ENCODE measurements around the gene SGMS1. TPM values are rescaled to one million over a fixed set of nuclear protein-coding genes. Genes with fewer than 3 reads are reported as not detected.
"Not testable (repeated sequence)": the region's sequence is repeated elsewhere in the genome, so short reads cannot be mapped to it uniquely, and the experiment has no call there.

Gene SGMS1
- total RNA-seq, 1 experiment from 2014 or later = 19.7 TPM

DNA sequence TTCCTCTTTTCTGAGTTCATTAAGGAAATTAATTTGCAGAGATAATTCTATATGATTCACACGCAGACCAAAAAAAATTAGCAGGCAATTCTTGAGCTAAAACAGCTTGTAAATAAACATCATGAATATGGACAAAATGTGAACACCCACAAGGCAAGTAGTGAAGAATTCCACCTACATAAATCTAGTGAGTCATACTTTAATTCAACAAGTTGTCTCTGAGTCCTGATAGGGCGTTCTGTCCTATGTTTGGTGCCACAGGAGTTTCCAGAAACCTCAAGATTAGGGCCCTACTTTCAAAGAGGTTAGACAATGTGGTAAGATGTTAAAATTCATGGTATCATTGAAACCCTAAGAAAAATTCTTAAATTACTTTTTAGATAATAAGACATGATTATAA, 122.3 kb downstream of the SGMS1 start:
- no peak overlapping the region for H3K4me3 ChIP-seq
- no peak for DNase-seq

DNA sequence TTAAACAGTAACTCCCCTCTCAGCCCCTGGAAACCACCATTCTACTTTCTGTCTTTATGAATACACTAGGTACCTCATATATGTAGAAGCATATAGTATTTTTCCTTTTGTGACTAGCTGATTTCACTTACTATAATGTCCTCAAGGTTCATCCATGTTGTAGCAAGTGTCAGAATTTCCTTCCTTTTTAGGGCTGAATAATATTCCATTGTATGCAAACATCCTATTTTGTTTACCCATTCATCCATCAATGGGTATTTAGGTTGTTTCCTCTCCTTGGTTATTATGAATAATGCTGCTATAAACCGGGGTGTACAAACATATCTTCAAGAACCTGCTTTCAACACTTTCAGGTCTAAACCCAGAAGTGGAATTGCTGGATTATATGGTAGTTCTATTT, 125.3 kb downstream of the SGMS1 start:
- H3K4me3 ChIP-seq = no peak overlapping the region
- DNase-seq = no peak

More for the DNA sequence above, 122.3 kb downstream of the SGMS1 start:
- Histone ChIP-seq H3K27me3 (no peaks in the 10 kb centered on the region), H3K36me3 (no peaks in the 10 kb centered on the region), H3K9me3 (no peaks in the 10 kb centered on the region)

DNA sequence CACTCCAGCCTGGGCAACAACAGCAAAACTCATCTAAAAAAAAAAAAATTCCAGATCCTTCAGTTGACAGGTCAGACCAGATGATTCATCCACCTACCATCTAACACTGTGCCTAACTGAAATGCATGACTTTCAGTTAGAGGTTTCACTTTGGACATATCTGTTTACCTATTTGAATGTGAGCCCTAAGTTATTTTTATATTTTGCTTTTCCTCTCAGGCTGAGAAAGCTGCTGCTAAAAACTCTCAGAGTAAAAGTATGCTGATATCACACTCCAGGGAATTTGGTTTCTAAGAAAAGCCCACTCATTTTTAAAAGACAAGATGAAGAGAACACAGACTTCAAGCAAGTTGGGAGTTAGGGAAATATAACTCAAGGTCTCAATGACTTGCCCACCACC, 126.0 kb downstream of the SGMS1 start:
- no peak for DNase-seq
- Histone ChIP-seq H3K4me3 (no peak overlapping the region), H3K27me3 (no peaks in the 10 kb centered on the region), H3K9me3 (no peaks in the 10 kb centered on the region), H3K36me3 (no peaks in the 10 kb centered on the region)

More for the DNA sequence above, 125.3 kb downstream of the SGMS1 start:
- Histone ChIP-seq H3K27me3 (no peaks in the 10 kb centered on the region), H3K36me3 (no peaks in the 10 kb centered on the region), H3K9me3 (no peaks in the 10 kb centered on the region)

DNA sequence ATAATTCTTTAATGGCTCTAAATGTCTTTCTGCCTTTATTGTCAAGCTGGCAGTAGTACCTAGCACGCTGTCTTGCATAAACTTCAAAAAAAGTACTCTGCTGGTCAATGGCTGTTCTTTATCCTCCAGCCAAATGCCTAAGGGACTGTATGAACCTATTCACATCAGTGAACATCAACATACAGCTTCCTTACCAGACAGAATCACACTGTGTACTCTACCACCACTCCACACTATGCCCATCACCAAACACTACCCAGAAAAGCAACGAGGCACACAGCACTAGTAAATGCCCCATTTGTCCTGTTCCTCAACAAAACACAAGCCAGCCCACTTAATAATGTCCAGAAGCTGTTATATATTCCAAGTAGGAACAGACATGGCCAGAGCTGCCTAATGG, 127.5 kb downstream of the SGMS1 start:
- no peaks in the 10 kb centered on the region; the same call in 1 of the 2 replicates for H3K9me3 ChIP-seq
- H3K4me3 ChIP-seq = no peak overlapping the region
- DNase-seq = no peak
- no peaks in the 10 kb centered on the region for H3K27me3 ChIP-seq
- no peaks in the 10 kb centered on the region for H3K36me3 ChIP-seq

DNA sequence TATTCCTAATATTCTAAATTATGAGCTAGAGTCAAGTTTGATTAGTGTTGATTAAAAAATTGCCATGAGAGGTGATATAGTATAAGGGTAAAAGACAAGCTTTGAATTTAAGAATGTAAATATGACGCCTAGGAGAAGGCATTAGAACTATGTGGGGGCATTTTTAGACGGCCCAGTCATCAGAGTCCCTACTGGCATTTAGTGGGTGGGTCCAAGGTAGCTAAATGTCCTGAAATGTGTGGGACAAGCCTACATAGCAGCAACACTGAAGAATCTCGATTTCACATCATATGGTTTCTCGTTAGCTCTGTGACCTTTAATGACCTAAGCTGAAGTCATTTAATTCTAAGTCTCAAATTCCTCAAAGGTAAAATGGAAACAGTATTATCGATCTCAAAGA, 133.5 kb downstream of the SGMS1 start:
- Histone ChIP-seq H3K4me3 (no peak overlapping the region), H3K36me3 (no peaks in the 10 kb centered on the region), H3K9me3 (no peaks in the 10 kb centered on the region; the same call in 1 of the 2 replicates), H3K27me3 (no peaks in the 10 kb centered on the region)
- DNase-seq = no peak

DNA sequence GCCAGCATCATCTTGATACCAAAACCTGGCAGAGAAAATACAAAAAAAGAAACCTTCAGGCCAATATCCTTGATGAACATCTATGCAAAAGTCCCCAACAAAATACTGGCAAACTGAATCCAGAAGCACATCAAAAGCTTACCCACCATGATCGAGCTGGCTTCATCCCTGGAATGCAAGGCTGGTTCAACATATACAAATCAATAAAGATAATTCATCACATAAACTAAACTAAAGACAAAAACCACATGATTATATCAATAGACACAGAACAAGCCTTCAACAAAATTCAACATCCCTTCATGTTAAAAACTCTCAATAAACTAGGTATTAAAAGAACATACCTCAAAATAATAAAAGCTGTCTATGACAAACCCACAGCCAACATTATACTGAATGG, 139.2 kb downstream of the SGMS1 start:
- H3K4me3 ChIP-seq, H3K36me3 ChIP-seq, DNase-seq, H3K27me3 ChIP-seq: not testable (repeated sequence)
- H3K9me3 ChIP-seq = peaks cover 17% of the 10 kb centered on the region

DNA sequence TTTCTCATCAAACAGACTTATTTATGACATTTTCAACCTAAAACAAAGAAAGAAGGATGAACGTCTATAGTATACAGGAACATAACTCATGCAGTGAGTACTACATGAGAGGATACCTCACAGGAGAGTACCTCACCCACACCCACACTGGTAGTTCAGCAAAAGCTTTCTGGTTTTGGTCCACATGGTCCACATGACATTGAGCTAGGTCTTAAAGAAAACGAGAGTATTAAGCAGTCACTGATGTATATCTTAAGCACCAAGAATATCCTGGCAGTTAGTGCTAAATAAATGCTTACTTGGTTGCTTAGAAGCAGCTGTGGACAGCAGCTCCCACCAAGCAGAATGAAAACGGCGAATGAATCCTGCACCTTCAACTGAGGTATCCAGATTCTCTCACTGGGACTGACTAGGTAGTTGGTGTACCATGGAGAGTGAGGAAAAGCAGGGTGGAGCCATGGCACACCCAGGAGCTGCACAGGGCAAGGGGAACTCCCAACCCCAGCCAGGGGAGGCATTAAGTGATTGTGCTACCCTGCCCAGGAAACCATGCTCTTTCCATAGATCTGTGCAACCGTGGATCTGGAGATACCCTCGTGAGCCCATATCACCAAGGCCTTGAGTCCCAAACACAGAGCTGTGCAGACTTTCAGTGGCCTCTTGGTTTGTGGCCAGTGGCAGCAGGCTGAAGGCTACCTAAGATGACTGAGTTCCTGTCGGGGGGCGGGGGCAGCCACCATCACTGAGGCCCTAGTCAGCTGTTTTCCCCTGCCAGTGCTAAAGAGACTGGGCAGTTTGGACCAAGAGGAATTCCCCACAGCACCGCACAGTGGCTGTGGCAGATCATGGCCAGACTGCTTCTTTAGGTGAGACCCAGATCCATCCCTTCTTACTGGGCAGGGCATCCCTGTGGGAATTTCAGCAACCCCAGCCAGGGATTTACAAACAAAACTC, 143.4 kb downstream of the SGMS1 start:
- Histone ChIP-seq H3K27me3 (no peaks in the 10 kb centered on the region), H3K9me3 (peaks cover 17% of the 10 kb centered on the region), H3K4me3 (no peak overlapping the region), H3K36me3 (no peaks in the 10 kb centered on the region; the same call in 1 of the 2 replicates)
- no peak for DNase-seq

DNA sequence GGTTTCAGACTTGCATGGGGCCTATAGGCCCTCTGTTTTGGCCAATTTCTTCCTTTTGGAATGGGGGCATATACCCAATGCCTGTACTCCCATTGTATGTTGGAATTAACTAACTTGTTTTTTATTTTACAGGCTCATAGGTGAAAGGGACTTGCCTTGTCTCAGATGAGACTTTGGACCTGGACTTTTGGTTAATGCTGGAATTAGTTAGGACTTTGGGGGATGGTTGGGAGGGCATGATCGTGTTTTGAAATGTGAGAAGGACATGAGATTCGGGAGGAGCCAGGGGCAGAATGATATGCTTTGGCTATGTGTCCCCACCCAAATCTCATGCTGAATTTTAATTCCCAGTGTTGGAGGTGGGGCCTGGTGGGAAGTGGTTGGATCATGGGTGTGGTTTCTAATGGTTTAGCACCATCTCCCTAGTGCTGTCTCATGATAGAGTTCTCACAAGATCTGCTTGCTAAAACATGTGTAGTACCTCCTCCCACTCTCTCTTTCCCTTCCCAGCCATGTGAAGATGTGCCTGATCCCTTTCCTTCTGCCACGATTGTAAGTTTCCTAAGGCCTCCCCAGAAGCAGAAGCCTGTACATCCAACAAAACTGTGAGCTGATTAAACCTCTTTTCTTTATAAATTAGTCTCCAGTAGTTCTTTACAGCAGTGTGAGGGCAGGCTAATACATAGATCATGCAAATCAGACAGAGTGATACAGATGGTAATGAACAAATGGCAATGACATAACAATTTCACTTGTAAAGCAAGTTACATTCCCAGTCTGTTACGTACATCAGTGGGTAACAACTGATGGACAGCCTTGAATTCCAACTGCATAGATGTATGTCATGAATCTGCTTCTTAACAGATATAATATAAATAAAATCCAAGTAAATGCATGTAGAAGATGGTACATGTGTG, 146.2 kb downstream of the SGMS1 start:
- Histone ChIP-seq H3K36me3 (no peaks in the 10 kb centered on the region; the same call in 1 of the 2 replicates), H3K9me3 (no peaks in the 10 kb centered on the region), H3K27me3 (no peaks in the 10 kb centered on the region), H3K4me3 (no peak overlapping the region)
- DNase-seq = no peak

DNA sequence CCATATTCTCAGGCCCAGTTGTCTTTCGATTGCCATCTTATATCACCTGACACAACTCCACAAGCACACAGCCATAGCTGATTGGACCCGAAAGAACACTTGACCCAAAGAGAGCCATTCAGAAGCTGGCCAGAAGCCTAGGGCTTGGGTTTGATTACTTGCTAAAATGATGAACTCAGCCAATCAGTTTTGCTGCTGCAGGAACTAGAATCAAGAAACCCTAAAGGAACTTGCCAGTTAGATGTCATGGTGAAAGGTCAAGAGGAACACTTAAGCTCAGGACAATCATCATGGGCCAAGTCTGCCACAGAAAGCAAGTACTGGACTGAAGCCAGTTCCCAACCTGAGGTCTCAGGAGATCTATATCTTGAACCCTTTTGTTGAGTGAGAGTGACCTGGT, 150.0 kb downstream of the SGMS1 start:
- Histone ChIP-seq H3K36me3 (no peaks in the 10 kb centered on the region; the same call in 1 of the 2 replicates), H3K27me3 (no peaks in the 10 kb centered on the region), H3K4me3 (no peak overlapping the region), H3K9me3 (no peaks in the 10 kb centered on the region)
- no peak for DNase-seq

DNA sequence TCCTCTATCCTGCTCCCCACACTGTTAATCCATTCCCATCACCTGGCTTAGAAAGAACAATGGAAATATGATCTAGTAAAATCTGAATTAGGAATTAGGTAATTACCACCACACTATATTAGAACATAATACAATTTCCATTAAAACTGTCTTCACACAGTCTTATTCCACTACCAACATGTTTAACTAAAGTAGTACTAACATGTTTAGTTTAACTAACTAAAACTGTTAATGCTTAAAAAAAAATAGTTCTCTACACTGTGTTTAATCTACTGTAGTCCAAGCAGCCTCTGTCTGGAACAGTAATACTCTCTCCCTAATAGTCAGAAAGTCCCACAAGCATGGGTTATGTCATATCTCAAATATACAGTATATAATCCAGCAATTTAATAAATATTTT, 150.8 kb downstream of the SGMS1 start:
- Histone ChIP-seq H3K36me3 (no peaks in the 10 kb centered on the region; the same call in 1 of the 2 replicates), H3K27me3 (no peaks in the 10 kb centered on the region), H3K4me3 (no peak overlapping the region), H3K9me3 (no peaks in the 10 kb centered on the region)
- no peak for DNase-seq

DNA sequence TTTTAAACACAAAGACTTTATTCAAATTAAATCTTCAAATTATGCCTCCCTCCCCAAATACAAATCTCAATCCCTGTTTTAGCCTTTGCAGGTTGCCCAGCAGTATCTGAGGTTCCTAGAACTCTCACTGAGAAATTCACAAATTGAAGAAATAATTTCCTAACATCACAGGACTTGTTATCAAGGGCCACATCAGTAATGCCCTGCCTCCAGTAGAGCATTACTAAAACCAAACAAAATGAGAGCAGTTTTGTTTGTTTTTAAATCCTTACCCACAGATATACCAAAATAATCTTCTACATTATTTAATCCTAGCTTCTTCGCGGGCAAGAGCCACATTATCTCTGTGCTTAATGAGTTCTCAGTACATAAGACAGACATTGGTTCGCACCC, 152.2 kb downstream of the SGMS1 start:
- Histone ChIP-seq H3K27me3 (no peaks in the 10 kb centered on the region), H3K4me3 (no peak overlapping the region), H3K9me3 (no peaks in the 10 kb centered on the region), H3K36me3 (no peaks in the 10 kb centered on the region; the same call in 1 of the 2 replicates)
- no peak for DNase-seq

DNA sequence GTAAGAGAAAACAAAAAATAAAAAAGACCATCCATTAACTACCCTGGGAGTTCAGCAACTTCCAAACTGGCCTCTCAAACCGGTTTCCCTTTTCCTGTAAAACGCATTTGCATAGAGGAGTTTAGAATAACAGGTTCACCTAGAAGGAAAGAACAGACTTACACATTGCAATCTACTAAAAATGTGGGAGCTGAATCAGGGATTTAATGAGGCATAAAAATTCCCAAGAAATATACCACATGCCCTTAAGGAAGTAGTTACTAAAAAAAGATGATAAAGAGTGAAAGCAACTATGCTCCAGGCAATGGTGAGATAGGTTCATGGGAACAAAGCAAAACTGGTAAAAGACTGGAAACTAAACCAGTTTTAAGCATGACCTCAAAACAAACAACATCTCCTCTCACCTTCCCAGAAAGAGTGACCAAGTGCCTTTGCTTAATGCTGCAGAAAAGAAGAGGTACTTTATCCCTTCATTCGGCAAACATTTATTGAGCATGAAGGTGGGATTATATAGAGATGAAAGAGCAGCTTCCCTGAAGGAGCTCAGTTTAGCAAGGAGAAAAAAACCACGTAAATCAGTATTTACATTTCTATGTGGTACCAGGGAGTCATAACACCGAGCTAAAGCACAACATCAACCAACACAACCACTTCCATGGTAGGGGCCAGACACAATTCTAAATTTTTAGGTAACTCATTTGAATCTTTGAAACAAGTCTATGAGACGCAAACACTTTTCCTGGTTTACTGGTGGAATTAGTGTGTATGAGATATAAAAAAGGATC, 152.8 kb downstream of the SGMS1 start:
- no peak for DNase-seq
- Histone ChIP-seq H3K9me3 (no peaks in the 10 kb centered on the region), H3K4me3 (no peak overlapping the region), H3K36me3 (no peaks in the 10 kb centered on the region; the same call in 1 of the 2 replicates), H3K27me3 (no peaks in the 10 kb centered on the region)

DNA sequence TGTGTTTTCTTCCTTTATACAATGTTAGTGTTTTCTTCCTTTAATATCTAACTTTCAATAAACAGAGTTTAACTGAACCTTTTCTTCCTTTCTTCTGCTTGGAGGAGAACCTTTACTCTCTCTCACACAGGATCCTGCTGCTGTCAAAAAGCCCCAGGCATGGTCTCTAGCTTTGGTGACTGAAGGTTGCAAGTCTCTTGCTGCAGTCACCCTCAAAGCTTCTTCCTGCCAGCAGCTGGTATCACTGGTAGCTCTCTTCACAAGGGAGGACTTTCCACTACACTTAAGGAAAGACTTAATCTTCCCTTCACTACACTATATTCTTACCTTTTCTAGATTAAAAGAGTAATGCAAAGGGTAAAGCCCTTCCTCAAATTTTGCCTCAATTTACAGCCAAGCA, 153.4 kb downstream of the SGMS1 start:
- no peak overlapping the region for H3K4me3 ChIP-seq
- H3K9me3 ChIP-seq = no peaks in the 10 kb centered on the region
- no peaks in the 10 kb centered on the region; the same call in 1 of the 2 replicates for H3K36me3 ChIP-seq
- DNase-seq = no peak
- H3K27me3 ChIP-seq = no peaks in the 10 kb centered on the region

DNA sequence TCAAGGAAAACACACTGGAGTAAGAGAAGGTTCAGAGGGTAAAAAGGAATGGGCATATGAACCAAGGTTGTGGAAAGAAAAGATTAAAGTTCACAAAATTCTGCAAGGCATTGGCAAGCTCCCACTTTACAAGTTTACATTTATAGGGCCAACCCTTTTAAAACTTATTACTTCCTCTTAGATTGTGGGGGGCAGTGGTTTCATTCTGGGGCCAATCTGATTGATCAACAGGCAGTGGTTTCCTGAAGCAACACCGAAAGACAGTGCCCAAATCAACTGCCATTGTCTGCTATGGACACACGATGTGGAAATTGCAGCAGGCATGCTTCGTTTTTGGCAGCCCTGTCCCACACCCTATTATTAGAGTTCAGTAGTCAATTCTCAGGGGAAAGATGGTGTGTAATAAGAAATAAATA, 154.0 kb downstream of the SGMS1 start:
- H3K36me3 ChIP-seq = no peaks in the 10 kb centered on the region
- peak; percentile 3 for DNase-seq
- H3K9me3 ChIP-seq = no peaks in the 10 kb centered on the region
- no peaks in the 10 kb centered on the region for H3K27me3 ChIP-seq
- H3K4me3 ChIP-seq = no peak overlapping the region

DNA sequence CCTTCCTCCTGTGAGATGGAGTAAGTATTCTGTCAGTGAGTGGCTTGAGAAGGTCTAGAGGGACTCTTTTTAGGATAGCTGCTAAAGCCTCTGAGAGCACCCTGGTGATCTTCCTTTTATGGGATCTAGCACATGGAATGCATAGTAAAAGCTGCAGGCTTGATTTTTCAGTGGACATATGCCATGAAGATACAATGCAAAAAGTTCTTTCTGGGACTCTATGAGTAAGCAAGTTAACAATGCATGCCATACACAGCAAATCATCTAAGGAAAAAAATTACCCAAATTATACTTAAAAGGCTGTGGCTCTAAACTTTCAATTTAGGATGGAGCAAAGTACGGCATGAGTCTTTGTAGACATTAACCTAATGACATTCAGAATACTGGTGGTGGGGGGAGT, 154.5 kb downstream of the SGMS1 start:
- no peak for DNase-seq
- Histone ChIP-seq H3K9me3 (no peaks in the 10 kb centered on the region), H3K4me3 (no peak overlapping the region), H3K27me3 (no peaks in the 10 kb centered on the region), H3K36me3 (no peaks in the 10 kb centered on the region)

DNA sequence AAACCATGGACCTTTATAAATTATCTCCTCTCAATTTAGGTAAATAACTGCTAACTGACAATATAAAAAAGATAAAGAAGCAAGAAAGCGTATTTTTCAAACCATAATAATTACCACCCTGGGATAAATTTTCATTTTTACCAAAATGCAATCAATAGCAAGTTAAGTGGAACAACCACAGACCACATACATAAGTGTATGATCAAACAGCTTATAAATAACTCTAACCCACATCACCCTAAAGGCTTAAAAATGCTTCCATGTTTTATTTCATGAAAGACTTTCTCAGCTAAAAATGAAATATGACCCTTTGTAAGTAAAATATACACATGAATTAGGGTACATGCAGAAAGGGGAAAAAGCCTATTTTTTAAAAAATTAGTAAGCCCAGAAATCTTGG, 156.5 kb downstream of the SGMS1 start:
- H3K27me3 ChIP-seq = no peaks in the 10 kb centered on the region
- no peak for DNase-seq
- H3K4me3 ChIP-seq = no peak overlapping the region
- H3K36me3 ChIP-seq = no peaks in the 10 kb centered on the region
- H3K9me3 ChIP-seq = no peaks in the 10 kb centered on the region
